HG03439 (cell line): ENCODE measurements around the gene HOXB7.

Experiments
- ATAC-seq: cut with Tn5 transposase; IDR thresholded peaks from one replicate; pipeline ENCODE4 v1.9.1; 2021; ENCODE audit warnings: mild to moderate bottlenecking, moderate library complexity; ENCODE audit not compliant: unreplicated experiment

HOXB7 gene

DNA sequence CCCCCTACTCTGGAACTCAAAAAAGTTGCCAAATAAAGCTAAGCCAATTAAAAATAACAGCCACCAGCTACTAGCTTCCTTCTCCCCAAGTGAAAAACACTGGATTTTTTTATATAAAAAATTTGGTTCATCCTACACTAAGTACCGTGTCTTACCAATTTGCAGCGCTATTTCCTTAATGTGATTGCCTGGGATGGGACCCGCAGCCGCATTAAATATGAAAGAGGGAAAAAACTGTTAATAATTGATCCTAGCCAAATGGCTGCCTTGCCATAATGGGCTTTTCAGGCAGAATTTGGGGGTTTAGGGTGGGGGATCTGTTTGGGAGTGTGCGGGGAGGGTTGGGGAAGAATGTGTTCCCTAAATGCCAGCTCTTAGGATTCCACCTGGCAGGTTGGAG is 13.3 kb upstream of the HOXB7 start:
- no peak for ATAC-seq

DNA sequence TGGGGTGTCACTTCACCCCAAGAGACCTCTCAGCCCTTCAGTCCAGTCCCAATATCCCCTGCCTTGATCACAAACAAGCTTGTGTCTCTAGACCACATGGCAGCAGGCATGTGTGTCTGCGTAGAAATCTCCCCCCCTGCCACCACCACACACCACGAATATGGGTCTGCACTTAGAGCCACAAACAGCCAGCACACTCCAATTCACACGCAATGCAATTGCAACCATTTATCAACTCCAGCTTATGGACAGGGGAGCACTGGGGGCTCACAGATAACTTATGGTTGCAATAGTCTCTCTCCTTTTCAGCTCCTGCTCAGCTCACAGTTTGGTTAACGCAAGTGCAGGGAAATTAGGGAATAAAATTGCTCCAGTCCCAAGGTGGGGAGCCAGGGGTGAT is 12.8 kb upstream of the HOXB7 start:
- no peak for ATAC-seq

DNA sequence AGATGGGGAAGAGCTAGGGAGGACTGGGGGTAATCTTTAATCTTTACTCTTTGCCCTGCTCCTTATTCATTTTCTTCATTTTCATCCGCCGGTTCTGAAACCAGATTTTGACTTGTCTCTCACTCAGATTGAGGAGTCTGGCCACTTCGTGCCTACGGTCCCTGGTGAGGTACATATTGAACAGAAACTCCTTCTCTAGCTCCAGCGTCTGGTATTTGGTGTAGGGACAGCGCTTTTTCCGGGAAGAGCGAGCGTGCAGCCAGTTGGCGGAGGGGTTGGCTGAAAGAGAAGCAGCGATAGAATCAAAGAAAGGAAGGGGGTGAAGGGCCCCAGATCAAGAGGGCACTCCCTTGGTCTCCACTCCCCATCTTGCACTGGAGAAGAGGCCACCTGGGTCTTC is 12.0 kb upstream of the HOXB7 start:
- ATAC-seq = no peak

DNA sequence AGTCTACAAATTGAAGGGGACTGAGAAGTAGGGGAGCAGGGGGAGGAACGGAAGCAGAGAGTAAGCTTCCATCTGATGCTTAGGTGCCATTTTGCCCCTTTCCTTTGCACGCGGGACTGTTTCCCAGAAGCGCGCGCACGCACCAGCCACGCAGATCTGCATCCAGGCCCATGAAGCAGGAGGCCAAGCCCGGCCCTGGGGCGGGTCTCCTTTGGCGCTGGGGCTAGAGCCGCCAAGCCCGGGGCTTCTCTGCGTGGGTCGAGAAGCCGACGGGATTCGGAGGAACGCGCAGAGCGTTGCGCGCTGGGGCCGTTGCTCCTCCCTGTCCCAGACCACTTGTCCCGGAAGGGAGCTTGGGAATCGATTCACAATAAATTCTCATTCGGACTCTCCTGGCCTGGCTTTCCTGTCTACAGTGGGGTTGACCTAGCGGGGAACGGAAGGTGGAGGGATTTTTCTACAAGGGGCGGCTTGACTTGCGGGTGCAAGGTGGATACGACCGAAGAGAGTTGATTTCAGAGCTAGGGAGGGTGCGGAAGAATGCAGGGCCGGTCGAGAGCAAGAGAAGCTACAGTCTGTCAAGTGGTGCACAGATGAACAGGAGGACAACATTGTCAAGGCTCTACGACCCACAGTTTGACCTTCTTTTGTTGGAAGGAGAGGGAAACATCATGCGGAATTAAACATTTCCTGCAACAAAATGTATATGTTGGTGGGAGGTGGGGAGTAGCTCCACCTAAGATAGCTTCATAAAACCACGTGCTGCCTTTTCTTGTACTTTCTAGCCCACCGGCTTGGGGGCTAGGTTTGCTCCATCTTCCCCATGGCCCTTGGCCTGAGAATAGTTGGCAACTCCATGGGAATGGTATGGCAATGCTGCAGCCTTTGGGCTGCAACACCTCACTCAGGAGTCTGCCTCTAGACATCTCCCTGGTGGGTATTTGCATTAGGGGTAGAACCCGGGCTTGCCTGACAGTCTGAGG is 10.9 kb upstream of the HOXB7 start:
- no peak for ATAC-seq

DNA sequence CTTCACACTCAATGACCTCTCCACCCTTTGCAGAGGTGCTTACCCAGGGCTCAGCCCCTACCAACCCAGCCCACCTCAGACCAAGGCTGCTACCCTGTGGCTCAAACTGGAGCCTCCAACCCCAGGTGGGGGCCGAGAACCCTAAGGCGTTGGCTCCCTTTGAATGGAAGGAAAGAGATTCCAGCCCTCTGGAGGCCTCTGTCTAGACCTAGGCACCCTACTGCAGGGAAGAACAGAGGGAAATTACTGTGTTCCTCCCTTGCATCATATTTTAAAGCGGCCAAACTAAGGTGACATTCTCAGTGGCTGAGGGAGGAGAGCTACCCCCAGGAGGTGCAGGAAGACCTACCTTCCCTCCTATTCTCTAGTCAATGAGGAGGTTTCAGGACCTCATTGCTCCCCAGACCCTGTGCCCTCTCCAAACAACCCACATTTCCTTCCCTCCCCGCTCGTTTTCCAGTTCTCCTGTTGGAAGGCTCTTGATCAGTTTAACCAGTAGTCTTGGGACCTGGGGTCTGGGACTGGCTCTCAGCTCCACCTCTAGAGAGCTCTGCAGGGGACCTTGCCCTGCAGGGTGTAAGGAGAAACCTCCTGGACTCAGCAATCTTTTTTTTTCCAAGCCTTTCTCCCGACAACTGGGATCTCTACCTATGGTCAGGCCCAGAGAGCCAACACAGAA is 9.8 kb upstream of the HOXB7 start:
- ATAC-seq = no peak

DNA sequence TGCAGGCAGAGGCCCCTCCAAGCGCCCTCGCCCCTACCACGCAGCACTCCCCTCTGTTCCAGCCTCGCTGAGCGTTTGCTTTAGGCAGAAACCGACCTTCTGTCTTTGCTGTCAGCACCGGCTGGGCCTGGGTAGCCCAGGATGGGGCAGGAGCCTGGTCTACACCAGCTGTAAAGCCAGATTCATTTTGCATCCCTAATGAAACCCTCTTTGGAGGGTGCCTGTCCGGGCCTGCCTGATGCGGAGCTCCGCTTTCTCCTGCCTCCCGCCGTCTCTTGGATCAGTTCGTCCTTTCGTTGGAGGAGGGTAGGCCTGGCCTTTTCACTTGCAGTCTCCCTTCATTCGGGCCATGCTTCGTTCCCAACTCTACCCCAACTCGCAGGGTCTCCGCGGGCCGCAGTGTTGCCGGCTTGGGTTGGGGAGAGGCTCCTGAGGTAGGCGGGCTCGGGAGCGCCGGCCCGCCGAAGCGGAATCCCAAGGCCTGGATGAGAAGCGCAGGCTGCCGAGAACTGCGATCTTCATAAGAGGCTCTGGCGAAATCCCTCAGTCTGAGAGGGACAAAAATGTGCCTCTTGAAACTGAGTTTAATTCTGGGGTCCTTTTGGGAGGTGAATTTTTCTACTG is 9.1 kb upstream of the HOXB7 start:
- no peak for ATAC-seq

DNA sequence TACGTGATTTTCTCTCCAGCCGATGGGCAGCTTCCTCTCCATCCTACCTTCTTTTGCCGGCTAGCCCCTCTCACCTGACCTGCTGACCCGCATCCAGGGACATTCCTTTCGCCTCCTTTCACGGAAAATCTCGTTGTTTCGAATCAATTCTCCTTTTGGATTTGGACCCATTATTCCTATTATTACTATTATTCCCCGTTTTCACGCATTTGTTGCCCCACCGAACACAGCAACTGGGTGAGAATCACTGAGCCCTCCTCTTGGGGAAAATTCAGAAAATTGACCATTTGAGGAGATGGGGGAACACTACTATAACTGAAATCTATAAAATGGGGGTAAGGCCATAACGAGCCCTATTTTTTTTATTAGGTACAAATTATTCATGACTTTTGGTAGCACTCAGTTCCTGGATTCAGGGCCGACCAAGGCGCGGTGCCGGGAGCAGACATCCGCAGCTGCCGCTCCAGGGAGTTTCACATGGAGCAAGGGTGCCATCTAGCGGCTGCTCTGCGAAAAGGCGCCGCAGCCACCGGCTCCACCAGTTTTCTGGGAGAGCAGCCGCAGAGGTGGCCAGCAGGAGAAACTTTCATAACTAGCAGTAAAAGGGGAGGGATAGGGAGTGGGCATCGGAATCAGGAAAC is 7.6 kb upstream of the HOXB7 start:
- no peak for ATAC-seq

DNA sequence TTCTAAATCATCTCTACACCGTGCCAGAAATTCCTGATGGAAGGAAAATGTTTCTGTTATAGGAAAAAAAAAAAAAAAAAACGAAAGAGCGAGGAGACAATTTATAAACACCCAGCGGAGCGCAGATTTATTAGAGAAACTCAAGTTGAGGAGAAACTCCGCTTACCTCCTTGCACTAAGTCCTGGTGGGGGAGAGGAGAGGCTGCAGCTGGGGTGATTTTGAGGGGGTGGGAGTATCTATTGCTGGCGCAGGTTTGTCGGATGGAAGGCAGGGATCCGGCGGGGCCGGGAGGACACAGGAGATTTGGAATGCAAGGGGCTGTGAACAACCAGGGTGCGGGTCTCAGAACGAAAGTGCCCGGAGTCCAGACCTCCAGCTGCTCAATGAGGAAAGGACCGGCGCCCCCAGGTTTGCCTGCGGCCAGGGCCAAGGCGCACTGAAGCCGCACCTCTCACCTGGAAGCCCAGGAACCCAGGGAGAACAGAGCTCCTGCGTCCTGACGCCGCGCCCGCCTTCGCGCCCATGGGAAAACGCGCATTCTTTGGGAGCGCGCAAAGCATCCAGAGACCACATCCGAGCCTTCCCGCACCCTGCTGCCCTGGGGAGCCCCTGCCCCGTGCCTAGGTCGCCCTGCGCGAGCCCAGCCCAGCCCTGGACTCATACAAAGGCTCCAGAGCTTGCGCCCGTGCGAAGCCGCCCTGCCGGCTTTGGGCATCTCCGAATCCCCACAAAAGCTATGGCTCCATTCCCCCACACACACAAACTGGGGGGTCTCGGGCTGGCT is 6.8 kb upstream of the HOXB7 start:
- ATAC-seq = no peak

DNA sequence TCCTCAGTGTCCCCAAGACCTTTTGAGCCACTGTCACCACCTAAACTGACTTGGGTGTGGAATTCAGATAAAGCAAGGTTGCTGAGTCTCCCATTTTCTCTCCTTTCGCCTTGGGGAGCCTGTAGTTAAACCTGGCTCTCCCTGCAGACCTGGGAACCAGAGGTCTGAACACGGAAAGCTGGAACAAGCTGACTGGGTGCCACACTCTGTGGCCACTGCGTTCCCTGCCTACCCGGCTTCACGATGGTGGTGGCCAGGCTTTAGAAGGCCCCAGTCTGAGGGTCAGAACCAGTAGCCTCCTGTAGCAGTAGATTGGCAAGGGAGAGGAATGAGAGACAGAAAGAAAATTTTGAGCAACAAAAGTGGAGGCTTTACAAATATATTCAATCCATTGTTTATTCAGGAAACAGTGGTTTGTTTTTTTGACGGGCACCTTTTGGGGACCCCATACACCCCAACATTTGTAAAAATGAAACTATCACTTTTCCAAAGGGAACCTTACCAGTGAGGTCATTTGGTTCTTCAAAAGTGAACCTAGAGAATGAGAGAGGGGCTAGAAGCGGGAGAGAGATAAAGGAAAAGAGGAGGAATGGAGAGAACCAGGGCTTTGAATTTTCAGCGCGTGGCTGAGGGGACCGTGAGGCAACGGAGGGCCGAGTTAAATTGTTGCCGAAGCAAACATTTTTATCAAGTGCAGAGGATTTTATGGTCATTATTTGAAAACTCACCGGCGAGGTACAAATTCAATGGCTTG is 6.1 kb upstream of the HOXB7 start:
- ATAC-seq = no peak

DNA sequence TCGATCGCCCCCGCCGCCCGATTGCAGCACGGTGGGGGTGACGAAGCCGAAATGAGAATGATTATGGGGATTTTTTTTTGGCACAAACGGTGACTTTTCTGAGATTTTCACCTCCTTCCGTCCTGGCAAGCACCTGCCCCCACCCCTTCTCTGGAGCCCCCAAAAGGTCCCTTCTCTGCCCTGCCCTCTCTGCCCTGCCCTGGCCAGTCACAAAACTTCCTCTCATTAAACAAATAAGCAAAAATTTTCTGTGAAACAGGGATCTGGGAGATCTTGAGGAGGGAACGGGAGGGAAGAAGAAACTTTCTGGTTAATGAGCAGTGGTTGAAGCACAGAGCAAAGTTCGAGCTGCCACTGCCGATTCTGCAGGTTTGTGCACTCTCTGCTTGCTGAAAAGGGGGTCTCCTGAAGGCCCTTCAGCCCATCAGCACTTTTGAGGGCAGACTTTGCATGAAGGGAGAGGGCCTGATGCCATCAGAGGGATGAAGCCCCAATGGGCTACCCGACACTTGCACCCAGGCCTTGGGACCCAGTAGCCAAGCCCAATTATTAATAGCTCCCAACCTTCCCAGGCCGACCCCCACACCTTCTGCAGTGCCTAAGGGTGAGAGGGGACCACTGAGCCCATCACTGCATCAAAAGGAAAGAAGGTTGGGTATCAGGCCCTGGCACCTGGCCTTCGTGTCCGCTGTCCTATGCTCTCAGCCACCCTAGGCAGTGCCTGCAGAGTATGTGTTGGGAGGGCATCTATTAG is 5.3 kb upstream of the HOXB7 start:
- ATAC-seq = no peak

DNA sequence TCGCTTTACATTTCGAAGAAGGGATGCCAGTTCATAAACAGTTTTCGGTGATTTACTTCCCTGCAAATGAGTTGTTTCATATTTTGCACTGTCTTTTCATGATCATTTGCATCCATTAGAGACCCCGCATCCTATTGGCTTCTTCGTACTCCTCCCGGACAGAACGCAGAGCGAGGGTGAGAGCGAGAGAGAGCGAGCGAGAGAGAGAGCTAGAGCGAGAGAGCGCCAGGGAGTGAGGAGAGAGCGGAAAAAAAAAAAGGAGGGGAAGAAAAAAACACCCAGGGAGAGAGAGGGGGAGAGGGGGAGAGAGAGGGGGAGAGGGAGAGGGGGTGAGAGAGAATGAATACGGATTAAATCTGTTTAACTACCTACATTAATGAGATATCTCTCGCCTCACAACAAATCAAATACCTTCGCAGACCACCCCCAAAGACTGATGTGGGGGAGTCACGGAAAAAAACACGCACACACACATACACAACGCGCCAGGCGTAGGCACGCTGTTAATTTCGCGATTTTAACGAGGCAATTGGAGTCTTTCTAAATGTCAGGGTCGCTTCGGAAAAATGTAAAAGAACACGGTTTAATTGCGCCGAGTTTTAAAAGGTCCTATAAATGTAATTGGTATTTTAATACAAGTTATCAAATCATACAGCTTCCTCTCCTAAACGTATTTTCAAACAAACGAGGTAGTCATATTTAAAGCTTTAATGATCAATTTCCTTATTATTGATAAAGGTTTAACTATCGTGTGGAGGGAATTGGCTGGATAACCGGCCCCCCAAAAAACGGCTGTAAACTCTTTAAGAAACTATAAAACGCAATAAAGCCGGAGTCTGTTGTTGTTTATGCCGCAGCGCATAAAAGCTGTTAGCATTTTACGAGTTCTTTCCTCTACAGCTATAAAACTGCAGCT is 4.5 kb upstream of the HOXB7 start, which contains the start of gene HOXB8:
Gene HOXB8 (minus strand): TSS at position 246 of the 916 bp plus-strand sequence. CDS start 588 bp downstream, outside the sequence.
- no peak for ATAC-seq

DNA sequence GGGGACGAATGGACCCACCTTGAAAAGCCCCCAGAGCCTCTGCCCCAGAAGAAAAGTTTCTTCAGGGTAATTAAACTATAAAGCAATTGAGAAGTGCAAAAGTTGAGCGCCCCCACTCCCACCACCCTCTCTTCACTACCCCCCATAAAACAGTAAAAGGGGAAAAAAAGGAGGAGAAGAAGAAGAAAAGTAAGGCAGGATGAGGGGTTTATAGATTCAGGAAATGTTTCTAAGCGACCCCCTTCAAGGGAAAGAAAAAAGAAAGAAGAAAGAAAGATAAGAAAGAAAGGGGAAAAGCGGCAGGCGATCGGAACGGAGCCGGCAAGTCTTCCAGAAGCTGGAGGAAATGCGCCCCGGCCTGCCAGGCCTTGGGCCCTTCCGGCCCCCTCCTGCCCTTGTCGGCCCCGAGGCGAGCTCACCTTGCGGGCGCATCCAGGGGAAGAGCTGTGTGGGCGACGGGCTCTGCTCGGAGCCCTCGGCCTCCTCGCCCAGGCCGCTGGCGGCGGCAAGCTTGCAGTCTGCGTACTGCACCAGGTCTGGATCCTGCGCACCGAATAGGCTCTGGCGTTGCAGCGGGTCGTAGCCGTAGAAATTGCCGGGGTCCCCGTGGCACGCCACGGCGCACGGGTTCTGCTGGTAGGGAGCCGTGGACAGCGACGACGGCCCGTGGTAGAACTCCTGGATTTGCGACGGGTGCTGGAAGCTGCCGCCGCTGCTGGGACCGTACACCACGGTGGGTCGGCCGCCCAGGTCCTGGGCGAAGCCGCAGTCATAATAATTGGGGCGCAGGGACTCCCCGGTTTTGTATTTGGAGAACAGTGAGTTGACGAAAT is 3.3 kb upstream of the HOXB7 start:
- no peak for ATAC-seq

DNA sequence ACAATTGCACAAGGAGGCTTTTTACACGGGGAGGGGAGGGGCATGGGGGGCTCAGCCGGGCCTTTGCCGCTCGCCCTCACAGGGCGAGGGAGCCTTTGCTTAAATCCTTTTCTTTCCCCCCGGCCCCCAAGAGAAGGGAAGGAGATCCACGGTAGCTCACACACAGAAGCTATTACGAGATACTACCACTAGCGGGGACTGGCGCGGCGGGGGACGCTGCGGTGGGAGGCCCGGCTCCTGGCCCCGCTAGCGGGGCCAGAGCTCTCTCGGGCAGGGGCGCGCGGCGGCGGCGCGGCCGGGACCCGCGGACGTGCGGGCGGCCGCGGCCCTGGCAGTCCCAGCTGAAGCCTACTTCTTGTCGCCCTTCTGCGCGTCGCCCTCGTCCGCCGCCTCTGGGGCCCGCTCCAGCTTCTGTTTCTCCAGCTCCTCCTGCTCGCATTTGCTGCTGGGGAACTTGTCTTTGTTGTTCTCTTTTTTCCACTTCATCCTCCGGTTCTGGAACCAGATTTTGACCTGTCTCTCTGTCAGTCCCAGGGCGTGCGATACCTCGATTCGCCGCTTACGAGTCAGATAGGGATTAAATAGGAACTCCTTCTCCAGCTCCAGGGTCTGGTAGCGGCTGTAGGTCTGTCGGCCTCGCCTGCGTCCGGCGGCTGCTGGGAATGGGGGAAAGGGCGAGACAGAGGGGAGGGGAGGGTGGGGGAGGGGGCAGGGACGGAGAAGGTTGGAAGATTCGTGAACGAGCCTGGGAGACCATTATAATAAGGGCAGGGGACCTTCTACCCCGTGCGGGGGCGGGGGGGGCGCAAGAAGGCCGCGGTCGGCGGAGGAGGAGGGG is 2.3 kb upstream of the HOXB7 start:
- ATAC-seq = no peak

DNA sequence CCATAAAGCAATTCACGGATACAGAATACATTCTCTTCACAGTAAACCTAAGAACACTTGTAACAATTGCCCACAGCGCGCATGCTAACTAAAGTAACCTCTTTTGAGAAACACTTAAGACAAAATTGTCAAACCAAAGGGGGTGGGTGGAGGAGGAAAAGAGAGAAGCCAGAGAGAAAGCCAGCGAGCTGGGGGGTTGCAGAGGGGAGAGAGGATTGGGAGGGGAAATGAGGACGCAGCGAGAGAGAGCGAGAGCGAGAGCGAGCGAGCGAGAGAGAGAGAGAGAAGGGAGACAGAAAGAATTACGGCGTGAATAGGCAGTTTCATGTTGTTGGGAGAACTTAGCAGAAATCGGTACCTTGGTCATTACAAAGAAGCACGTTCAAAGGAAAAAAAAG is 1.6 kb upstream of the HOXB7 start:
- no peak for ATAC-seq

DNA sequence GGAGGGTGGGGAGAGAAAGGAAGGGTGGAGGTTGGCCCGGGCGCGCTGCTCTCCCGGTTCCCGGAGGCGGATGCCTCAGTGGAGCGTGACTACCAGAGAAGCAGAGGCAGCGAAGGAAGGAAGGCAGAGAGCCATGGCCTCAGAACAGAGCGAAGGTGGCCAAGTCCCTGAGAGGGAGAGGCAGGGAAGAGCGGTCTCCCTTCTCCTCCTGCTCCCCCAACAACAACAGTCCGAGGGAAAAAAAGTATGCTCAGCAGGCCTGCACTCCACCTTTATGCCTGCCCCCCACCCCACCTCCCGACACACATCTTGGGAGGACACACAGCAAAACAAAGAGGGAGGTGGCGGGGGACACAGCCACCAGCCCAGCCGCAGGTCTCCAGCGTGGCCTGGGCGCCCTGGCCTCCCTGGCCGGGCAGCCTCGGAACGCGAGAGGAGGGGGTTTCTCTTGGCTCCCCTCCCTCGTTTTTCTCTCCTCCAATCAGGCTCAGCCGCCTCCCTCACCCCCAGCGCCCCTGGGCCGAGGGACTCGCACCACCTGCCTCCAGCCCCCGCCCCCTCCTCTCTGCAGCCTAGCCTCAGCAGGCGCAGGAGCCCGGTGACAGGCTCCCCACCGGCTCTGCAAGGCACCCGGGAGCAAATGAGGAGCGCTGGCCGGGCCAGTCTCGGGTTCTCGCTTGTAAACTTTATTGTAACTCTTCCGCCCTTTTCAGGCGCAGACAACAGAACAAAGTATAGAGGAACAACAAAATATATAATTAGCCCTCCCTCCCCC is 1.1 kb upstream of the HOXB7 start:
- ATAC-seq = no peak
